GM23338 (cell line): ENCODE measurements around the gene NPLOC4. TPM values are rescaled to one million over a fixed set of nuclear protein-coding genes. Genes with fewer than 3 reads are reported as not detected.

Experiments used
- ATAC-seq: fragments of 200-7000 bp; cut with Tn5 transposase; 3 replicates; pipeline ENCODE4 v1.9.1; 2020
- DNase-seq: peaks from one replicate; pipeline ENCODE4 v3.0.0-alpha.2; 2015; ENCODE audit warnings: low spot score
- H2AFZ ChIP-seq: fragments of 200-600 bp; sonication (generic); 2 replicates; pipeline ENCODE4 v1.8.0; 2016; ENCODE audit warnings: antibody characterized with exemption, mild to moderate bottlenecking, moderate library complexity
- H3F3A ChIP-seq: fragments of 200-600 bp; sonication (generic); replicated peaks from 2 replicates; pipeline ENCODE4 v1.8.0; 2017; ENCODE audit warnings: antibody characterized with exemption, mixed run types, low read depth
- H3K27ac ChIP-seq: fragments of 200-600 bp; sonication (generic); 2 replicates; pipeline ENCODE4 v1.6.1; 2016; ENCODE audit warnings: low read depth
- H3K27me3 ChIP-seq: fragments of 200-600 bp; sonication (generic); 2 replicates; pipeline ENCODE4 v1.8.0; 2016; ENCODE audit warnings: mild to moderate bottlenecking, mixed run types, moderate library complexity; ENCODE audit not compliant: insufficient read depth
- H3K36me3 ChIP-seq: fragments of 200-600 bp; sonication (generic); 2 replicates; pipeline ENCODE4 v1.8.0; 2016; ENCODE audit warnings: mild to moderate bottlenecking; ENCODE audit not compliant: insufficient read depth
- H3K4me1 ChIP-seq: fragments of 200-600 bp; sonication (generic); 2 replicates; pipeline ENCODE4 v1.8.0; 2016; ENCODE audit warnings: mild to moderate bottlenecking, moderate library complexity; ENCODE audit not compliant: insufficient read depth
- H3K4me2 ChIP-seq: fragments of 200-600 bp; sonication (generic); 2 replicates; pipeline ENCODE4 v1.7.1; 2017; ENCODE audit warnings: mixed run types
- H3K4me3 ChIP-seq: fragments of 200-600 bp; sonication (generic); 2 replicates; pipeline ENCODE4 v1.6.1; 2016; ENCODE audit warnings: mixed run types
- H3K79me2 ChIP-seq: fragments of 200-600 bp; sonication (generic); replicated peaks from 2 replicates; pipeline ENCODE4 v1.8.0; 2017; ENCODE audit warnings: mild to moderate bottlenecking; ENCODE audit not compliant: insufficient read depth
- H3K9me2 ChIP-seq: fragments of 200-600 bp; sonication (generic); 2 replicates; pipeline ENCODE4 v1.8.0; 2017; ENCODE audit not compliant: insufficient read depth
- H4K20me1 ChIP-seq: fragments of 200-600 bp; sonication (generic); replicated peaks from 2 replicates; pipeline ENCODE4 v1.8.0; 2017; ENCODE audit warnings: mild to moderate bottlenecking; ENCODE audit not compliant: insufficient read depth
- H3K27ac Mint-ChIP-seq: 2 replicates; pipeline ENCODE4 v1.8.0; 2020; ENCODE audit warnings: inconsistent platforms, mild to moderate bottlenecking, moderate library complexity, mixed read lengths
- H3K27me3 Mint-ChIP-seq: 3 replicates; pipeline ENCODE4 v1.8.0; 2022; ENCODE audit warnings: low read depth, mild to moderate bottlenecking, moderate library complexity, mixed read lengths, inconsistent platforms; ENCODE audit not compliant: insufficient read depth, poor library complexity
- H3K36me3 Mint-ChIP-seq: 3 replicates; pipeline ENCODE4 v1.8.0; 2021; ENCODE audit warnings: low read depth, mild to moderate bottlenecking, inconsistent platforms, moderate library complexity, mixed read lengths
- H3K4me1 Mint-ChIP-seq: 3 replicates; pipeline ENCODE4 v1.8.0; 2020; ENCODE audit warnings: mild to moderate bottlenecking, inconsistent platforms, mixed read lengths
- H3K4me3 Mint-ChIP-seq: 3 replicates; pipeline ENCODE4 v1.8.0; 2021; ENCODE audit warnings: moderate library complexity, mild to moderate bottlenecking, inconsistent platforms, mixed read lengths
- H3K9me3 Mint-ChIP-seq: 3 replicates; pipeline ENCODE4 v1.8.0; 2020; ENCODE audit warnings: moderate library complexity, mild to moderate bottlenecking, inconsistent platforms, mixed read lengths
- CREB1 ChIP-seq: fragments of 250-450 bp; sonication (Bioruptor Pico); IDR thresholded peaks from 2 replicates; pipeline ENCODE4 v1.5.0; 2020; ENCODE audit warnings: low read depth, mild to moderate bottlenecking, moderate library complexity
- CTCF ChIP-seq, 2 experiments: fragments of 200-600 bp in 1 of 2; sonication (generic) in 1 of 2; conservative IDR thresholded peaks; 2 replicates each; pipeline versions ENCODE4 v1.5.1 to v1.6.1; 2016 to 2017; ENCODE audit warnings: antibody characterized with exemption in 2 of 2, low read depth in 2 of 2, mild to moderate bottlenecking in 2 of 2, moderate library complexity in 1 of 2
- EZH2 ChIP-seq: fragments of 200-600 bp; sonication (generic); IDR thresholded peaks from one replicate; pipeline ENCODE4 v1.8.0; 2017; ENCODE audit warnings: antibody characterized with exemption, mild to moderate bottlenecking, low read depth; ENCODE audit not compliant: unreplicated experiment
- EZH2phosphoT487 ChIP-seq: fragments of 200-600 bp; sonication (generic); IDR thresholded peaks from one replicate; pipeline ENCODE4 v1.8.1; 2018; ENCODE audit warnings: antibody characterized with exemption; ENCODE audit not compliant: unreplicated experiment
- JUNB ChIP-seq: IDR thresholded peaks from one replicate; pipeline ENCODE4 v1.6.1; 2016; ENCODE audit warnings: antibody characterized with exemption; ENCODE audit not compliant: unreplicated experiment
- NANOG ChIP-seq: IDR thresholded peaks from 2 replicates; pipeline ENCODE4 v1.6.1; 2016; ENCODE audit warnings: antibody characterized with exemption, borderline replicate concordance
- POLR2AphosphoS5 ChIP-seq: IDR thresholded peaks from 2 replicates; pipeline ENCODE4 v1.6.1; 2016; ENCODE audit warnings: antibody characterized with exemption, low read depth
- STAT1 ChIP-seq: IDR thresholded peaks from one replicate; pipeline ENCODE4 v1.6.1; 2016; ENCODE audit warnings: antibody characterized with exemption; ENCODE audit not compliant: unreplicated experiment
- ZNF114 ChIP-seq: fragments of 250-450 bp; sonication (Bioruptor Pico); IDR thresholded peaks from 2 replicates; pipeline ENCODE4 v1.5.0; 2020; ENCODE audit warnings: mild to moderate bottlenecking, moderate library complexity
- ZNF331 ChIP-seq: fragments of 250-450 bp; sonication (Bioruptor Pico); IDR thresholded peaks from 2 replicates; pipeline ENCODE4 v1.5.0; 2020; ENCODE audit warnings: low read depth, mild to moderate bottlenecking, moderate library complexity
- ZNF462 ChIP-seq: fragments of 250-450 bp; sonication (Bioruptor Pico); IDR thresholded peaks from 2 replicates; pipeline ENCODE4 v1.5.0; 2020; ENCODE audit warnings: mild to moderate bottlenecking, moderate library complexity
- polyA plus RNA-seq: library from polyadenylated mRNA; unstranded; fragments of >200 nt; fragmentation: Nextera tagmentation; extraction: Ambion mirVana; gene quantifications from 2 replicates; pipeline ENCODE4 v1.2.1, GENCODE V29; 2016
- total RNA-seq: library from RNA; depleted of rRNA; stranded (reverse); fragments of >200 nt; shearing (Covaris generic); gene quantifications from 2 replicates; pipeline ENCODE4 v1.2.3, GENCODE V29; 2014
- TF ChIP-seq, protein P1 (sequence below): IDR thresholded peaks from 2 replicates; pipeline ENCODE4 v1.6.1; 2016; ENCODE audit warnings: antibody characterized with exemption
- TF ChIP-seq, protein P2 (sequence below): IDR thresholded peaks from one replicate; pipeline ENCODE4 v1.6.1; 2018; ENCODE audit warnings: antibody characterized with exemption; ENCODE audit not compliant: unreplicated experiment

NPLOC4 gene
- total and polyA plus RNA-seq, 2 experiments from 2014 or later: 24.1 to 79.1 TPM

DNA sequence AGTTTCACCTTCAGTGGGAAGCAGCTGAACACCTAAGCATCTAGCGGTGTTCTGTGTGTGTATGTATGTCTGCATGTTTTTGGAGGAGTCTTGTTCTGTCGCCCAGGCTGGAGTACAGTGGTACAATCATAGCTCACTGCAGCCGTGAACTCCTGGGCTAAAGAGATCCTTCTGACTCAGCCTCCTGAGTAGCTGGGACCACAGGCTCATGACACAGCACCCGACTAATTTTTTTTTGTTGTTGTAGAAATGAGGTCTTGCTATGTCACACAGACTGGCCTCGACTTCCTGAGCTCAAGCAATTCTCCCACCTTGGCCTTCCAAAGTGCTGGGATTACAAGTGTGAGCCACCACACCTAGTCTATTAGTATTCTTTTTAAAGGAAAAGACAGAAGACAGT is 54.6 kb downstream of the NPLOC4 start:
- H4K20me1 ChIP-seq: peaks cover 22% of the 10 kb centered on the region; the same call in 1 of the 2 replicates
- no peaks in the 10 kb centered on the region; the same call in 2 of the 3 replicates for H3K9me3 Mint-ChIP-seq
- H3K79me2 ChIP-seq: peaks cover 5% of the 10 kb centered on the region; the same call in 1 of the 2 replicates
- H3K36me3 Mint-ChIP-seq: peaks cover 60% of the 10 kb centered on the region
- H3K4me2 ChIP-seq: no peak overlapping the region
- H3K27ac ChIP-seq: no peak overlapping the region
- no peaks in the 10 kb centered on the region for H3K9me2 ChIP-seq
- no peak for DNase-seq
- H3F3A ChIP-seq: no peaks in the 10 kb centered on the region
- no peak overlapping the region for H3K4me3 ChIP-seq
- peaks cover 7% of the 10 kb centered on the region for H3K27me3 Mint-ChIP-seq
- H3K27me3 ChIP-seq: no peaks in the 10 kb centered on the region
- no peak overlapping the region for H3K27ac Mint-ChIP-seq
- no peak overlapping the region for H3K4me3 Mint-ChIP-seq
- H3K4me1 Mint-ChIP-seq: no peaks in the 10 kb centered on the region; the same call in 2 of the 3 replicates
- no peak overlapping the region for H2AFZ ChIP-seq
- H3K36me3 ChIP-seq: peaks cover 42% of the 10 kb centered on the region
- TF ChIP-seq ZNF331: no peak
- TF ChIP-seq POLR2AphosphoS5: no peak
- no peak for TF ChIP-seq NANOG
- TF ChIP-seq CREB1: no peak
- no peak for TF ChIP-seq ZNF114 (CRISPR knock-in tag)
- TF ChIP-seq, protein P1, sequence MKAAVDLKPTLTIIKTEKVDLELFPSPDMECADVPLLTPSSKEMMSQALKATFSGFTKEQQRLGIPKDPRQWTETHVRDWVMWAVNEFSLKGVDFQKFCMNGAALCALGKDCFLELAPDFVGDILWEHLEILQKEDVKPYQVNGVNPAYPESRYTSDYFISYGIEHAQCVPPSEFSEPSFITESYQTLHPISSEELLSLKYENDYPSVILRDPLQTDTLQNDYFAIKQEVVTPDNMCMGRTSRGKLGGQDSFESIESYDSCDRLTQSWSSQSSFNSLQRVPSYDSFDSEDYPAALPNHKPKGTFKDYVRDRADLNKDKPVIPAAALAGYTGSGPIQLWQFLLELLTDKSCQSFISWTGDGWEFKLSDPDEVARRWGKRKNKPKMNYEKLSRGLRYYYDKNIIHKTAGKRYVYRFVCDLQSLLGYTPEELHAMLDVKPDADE: no peak
- TF ChIP-seq STAT1: no peak
- no peak for TF ChIP-seq CTCF (conservative IDR thresholded peaks at IDR 0.05; ENCODE audit: low read depth in 2 of 2)
- TF ChIP-seq EZH2: no peak
- TF ChIP-seq ZNF462 (CRISPR knock-in tag): no peak
- no peak for TF ChIP-seq EZH2phosphoT487
- TF ChIP-seq, protein P2, sequence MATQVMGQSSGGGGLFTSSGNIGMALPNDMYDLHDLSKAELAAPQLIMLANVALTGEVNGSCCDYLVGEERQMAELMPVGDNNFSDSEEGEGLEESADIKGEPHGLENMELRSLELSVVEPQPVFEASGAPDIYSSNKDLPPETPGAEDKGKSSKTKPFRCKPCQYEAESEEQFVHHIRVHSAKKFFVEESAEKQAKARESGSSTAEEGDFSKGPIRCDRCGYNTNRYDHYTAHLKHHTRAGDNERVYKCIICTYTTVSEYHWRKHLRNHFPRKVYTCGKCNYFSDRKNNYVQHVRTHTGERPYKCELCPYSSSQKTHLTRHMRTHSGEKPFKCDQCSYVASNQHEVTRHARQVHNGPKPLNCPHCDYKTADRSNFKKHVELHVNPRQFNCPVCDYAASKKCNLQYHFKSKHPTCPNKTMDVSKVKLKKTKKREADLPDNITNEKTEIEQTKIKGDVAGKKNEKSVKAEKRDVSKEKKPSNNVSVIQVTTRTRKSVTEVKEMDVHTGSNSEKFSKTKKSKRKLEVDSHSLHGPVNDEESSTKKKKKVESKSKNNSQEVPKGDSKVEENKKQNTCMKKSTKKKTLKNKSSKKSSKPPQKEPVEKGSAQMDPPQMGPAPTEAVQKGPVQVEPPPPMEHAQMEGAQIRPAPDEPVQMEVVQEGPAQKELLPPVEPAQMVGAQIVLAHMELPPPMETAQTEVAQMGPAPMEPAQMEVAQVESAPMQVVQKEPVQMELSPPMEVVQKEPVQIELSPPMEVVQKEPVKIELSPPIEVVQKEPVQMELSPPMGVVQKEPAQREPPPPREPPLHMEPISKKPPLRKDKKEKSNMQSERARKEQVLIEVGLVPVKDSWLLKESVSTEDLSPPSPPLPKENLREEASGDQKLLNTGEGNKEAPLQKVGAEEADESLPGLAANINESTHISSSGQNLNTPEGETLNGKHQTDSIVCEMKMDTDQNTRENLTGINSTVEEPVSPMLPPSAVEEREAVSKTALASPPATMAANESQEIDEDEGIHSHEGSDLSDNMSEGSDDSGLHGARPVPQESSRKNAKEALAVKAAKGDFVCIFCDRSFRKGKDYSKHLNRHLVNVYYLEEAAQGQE: no peak
- TF ChIP-seq JUNB: no peak
- no peak for ATAC-seq
- no peaks in the 10 kb centered on the region for H3K4me1 ChIP-seq
